ENCODE measurements around the gene BIRC2. TPM values are rescaled to one million over a fixed set of nuclear protein-coding genes. Genes with fewer than 3 reads are reported as not detected.
"Not testable (repeated sequence)": the region's sequence is repeated elsewhere in the genome, so short reads cannot be mapped to it uniquely, and the experiment has no call there.

Gene BIRC2
- total RNA-seq, 1 donor from 2014 or later = 46.0 TPM

DNA sequence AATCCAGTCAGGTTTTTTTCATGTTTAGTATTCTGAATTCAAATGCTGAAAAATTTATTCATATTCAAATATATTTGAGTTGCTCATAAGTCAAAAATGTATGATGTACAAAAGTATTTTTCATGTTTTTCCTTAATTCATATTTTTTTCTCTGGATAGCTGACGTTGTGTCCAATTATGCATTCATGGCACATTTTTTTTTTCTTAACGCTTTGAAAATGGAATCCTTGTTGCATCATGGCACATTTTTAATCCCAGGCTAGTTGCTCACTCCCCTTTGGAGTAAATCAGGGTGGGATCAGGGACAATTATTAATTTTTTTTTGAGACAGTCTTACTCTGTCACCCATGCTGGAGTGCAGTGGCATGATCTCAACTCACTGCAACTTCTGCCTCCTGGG is 15.7 kb upstream of the BIRC2 start:
- peaks cover 15% of the 10 kb centered on the region for H3K4me1 Mint-ChIP-seq (ENCODE audit: unreplicated experiment)
- H3K4me3 Mint-ChIP-seq (ENCODE audit: unreplicated experiment) = no peak overlapping the region
- H3K36me3 Mint-ChIP-seq (ENCODE audit: unreplicated experiment) = no peaks in the 10 kb centered on the region
- no peak overlapping the region for H3K27ac Mint-ChIP-seq (ENCODE audit: unreplicated experiment)
- no peaks in the 10 kb centered on the region for H3K9me3 Mint-ChIP-seq (ENCODE audit: unreplicated experiment)
- no peaks in the 10 kb centered on the region for H3K27me3 Mint-ChIP-seq (ENCODE audit: unreplicated experiment)
- DNase-seq (ENCODE audit: extremely low spot score, unreplicated experiment) = no peak
- TF ChIP-seq CTCF (IDR thresholded peaks at IDR 0.05) = no peak

- no peak for DNase-seq (ENCODE audit: extremely low spot score, unreplicated experiment)
- Mint-ChIP-seq H3K27ac (ENCODE audit: unreplicated experiment) (no peak overlapping the region), H3K4me1 (ENCODE audit: unreplicated experiment) (peaks cover 15% of the 10 kb centered on the region), H3K9me3 (ENCODE audit: unreplicated experiment) (no peaks in the 10 kb centered on the region), H3K36me3 (ENCODE audit: unreplicated experiment) (no peaks in the 10 kb centered on the region), H3K27me3 (ENCODE audit: unreplicated experiment) (no peaks in the 10 kb centered on the region), H3K4me3 (ENCODE audit: unreplicated experiment) (no peak overlapping the region)
- no peak for TF ChIP-seq CTCF (IDR thresholded peaks at IDR 0.05)
These were observed 14.4 kb upstream of the BIRC2 start for GRCh38 chr11:102332611-102332994.

GRCh38 chr11:102338479-102339010 is 8.5 kb upstream of the BIRC2 start:
- no peaks in the 10 kb centered on the region for H3K27me3 Mint-ChIP-seq (ENCODE audit: unreplicated experiment)

DNA sequence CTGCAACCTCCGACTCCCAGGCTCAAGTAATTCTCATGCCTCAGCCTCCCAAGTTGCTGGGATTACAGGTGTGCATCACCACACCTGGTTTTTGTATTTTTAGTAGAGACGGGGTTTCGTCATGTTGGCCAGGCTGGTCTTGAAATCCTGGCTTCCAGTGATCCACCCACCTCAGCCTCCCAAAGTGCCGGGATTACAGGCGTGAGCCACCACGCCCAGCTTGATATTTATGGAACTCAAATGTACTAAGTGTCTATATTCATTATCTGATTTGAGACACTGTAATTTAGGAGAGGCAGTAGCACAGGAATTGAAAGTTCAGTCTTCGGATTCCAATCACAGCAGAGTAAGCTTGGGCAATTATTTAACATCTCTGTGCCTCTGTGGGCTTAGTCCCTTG is 5.7 kb upstream of the BIRC2 start:
- H3K36me3 Mint-ChIP-seq (ENCODE audit: unreplicated experiment); DNase-seq (ENCODE audit: extremely low spot score, unreplicated experiment); H3K9me3 Mint-ChIP-seq (ENCODE audit: unreplicated experiment); H3K27me3 Mint-ChIP-seq (ENCODE audit: unreplicated experiment); H3K4me3 Mint-ChIP-seq (ENCODE audit: unreplicated experiment); H3K27ac Mint-ChIP-seq (ENCODE audit: unreplicated experiment): not testable (repeated sequence)
- peaks cover 21% of the 10 kb centered on the region for H3K4me1 Mint-ChIP-seq (ENCODE audit: unreplicated experiment)

More at GRCh38 chr11:102338479-102339010, 8.5 kb upstream of the BIRC2 start:
- Mint-ChIP-seq H3K4me1 (ENCODE audit: unreplicated experiment) (peaks cover 3% of the 10 kb centered on the region), H3K9me3 (ENCODE audit: unreplicated experiment) (no peaks in the 10 kb centered on the region), H3K36me3 (ENCODE audit: unreplicated experiment) (no peaks in the 10 kb centered on the region), H3K27ac (ENCODE audit: unreplicated experiment) (no peak overlapping the region), H3K4me3 (ENCODE audit: unreplicated experiment) (no peak overlapping the region)
- no peak for TF ChIP-seq CTCF (IDR thresholded peaks at IDR 0.05)
- DNase-seq (ENCODE audit: extremely low spot score, unreplicated experiment) = no peak

DNA sequence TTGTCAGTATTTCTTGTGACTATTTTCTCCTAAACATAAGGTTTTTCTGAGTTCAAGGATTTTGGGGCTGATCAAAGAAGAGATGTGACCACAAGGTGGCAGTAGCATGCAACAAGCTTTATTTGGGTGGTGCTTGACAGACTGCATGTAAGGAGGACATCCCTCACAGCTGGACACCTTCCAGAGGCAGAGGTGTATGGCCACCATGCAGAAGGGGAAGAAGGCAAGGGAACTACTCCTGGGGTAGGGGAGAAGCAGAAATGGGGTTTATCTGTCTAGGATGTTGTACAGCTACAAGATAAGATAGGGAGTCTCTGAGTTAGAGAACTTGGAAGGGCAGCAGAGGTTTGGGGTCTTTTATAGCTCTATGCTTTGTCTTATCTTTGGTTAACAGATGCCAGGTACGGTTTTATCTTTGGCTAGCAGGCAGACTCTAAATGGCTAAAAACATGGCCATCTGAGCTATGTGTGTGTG is 5.1 kb upstream of the BIRC2 start:
- H3K27me3 Mint-ChIP-seq (ENCODE audit: unreplicated experiment) = no peaks in the 10 kb centered on the region
- H3K36me3 Mint-ChIP-seq (ENCODE audit: unreplicated experiment) = no peaks in the 10 kb centered on the region

More for the DNA sequence above, 5.1 kb upstream of the BIRC2 start:
- TF ChIP-seq CTCF (IDR thresholded peaks at IDR 0.05) = peak; percentile 86
- H3K4me1 Mint-ChIP-seq (ENCODE audit: unreplicated experiment) = peaks cover 21% of the 10 kb centered on the region
- DNase-seq (ENCODE audit: extremely low spot score, unreplicated experiment) = no peak
- H3K9me3 Mint-ChIP-seq (ENCODE audit: unreplicated experiment) = no peaks in the 10 kb centered on the region
- no peak overlapping the region for H3K27ac Mint-ChIP-seq (ENCODE audit: unreplicated experiment)
- H3K4me3 Mint-ChIP-seq (ENCODE audit: unreplicated experiment) = no peak overlapping the region

Data from osteocyte (in vitro differentiated cells).